Measurements from ENCODE around the gene PLCL1. TPM values are rescaled to one million over a fixed set of nuclear protein-coding genes. Genes with fewer than 3 reads are reported as not detected.

PLCL1 gene
- total and polyA plus RNA-seq, 10 of the 15 experiments (the other 5 are each of a cell fraction or from before 2014, with no cell fraction given), result 0.03 to 1.5 (median 0.22) TPM

DNA sequence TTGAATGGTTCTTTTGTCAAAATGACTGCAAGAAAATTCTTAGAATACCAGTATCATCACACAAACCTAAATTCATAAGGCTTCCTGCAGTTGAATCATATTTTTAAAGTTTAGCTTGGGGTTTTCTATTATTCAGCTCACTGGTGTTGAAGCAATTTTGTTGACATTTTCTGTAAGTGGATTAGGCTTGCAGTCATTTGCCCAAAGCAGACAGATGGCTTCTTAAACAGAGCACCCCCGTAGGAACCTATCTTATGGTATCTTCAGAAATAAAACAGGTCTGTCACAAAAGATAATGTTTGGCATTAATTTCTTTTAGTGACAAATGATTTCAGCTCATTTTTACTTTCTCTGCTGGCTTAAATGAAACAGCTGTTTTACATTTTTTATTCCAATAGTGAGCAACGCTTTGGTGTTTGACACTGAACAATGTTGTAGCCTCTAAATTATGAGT, 331.1 kb downstream of the PLCL1 start:
- H2AFZ ChIP-seq (ENCODE audit: control insufficient read depth, low read depth, low read length), result no peak overlapping the region
- H3K4me1 ChIP-seq (ENCODE audit: control insufficient read depth, insufficient read depth, low read length), result no peaks in the 10 kb centered on the region
- no peak overlapping the region for H3K4me2 ChIP-seq (ENCODE audit: control insufficient read depth, insufficient read depth)
- FAIRE-seq, result no peak
- BruUV-seq (replicated peaks), result no TSS peak
- no peaks in the 10 kb centered on the region for H3K36me3 ChIP-seq (ENCODE audit: control insufficient read depth in 2 of 2, insufficient read depth in 2 of 2, low read length in 1 of 2)
- no peaks in the 10 kb centered on the region; a peak in 1 of 4 replicates for H3K27me3 ChIP-seq (replicated peaks in 1 of 2; ENCODE audit: control insufficient read depth in 2 of 2, insufficient read depth in 2 of 2, low read length in 1 of 2)
- no peak for DNase-seq (ENCODE audit: low read depth, low spot score)
- ChIA-PET RAD21 (ENCODE audit: unreplicated experiment) (no interaction called here), CTCF (interaction anchor here (1.3 kb wide), 1 partner anchor 9 kb away, joined by 6 read pairs; no protein-coding TSS in a partner anchor), POLR2A (interaction anchor here (0.5 kb wide), 1 partner anchor 1290 kb away, joined by 3 read pairs; no protein-coding TSS in a partner anchor), SMC1A (ENCODE audit: uncharacterized antibody, unreplicated experiment) (interaction anchor here (1.0 to 2.2 kb wide), 5 partner anchors 10 to 330 kb away, joined by 3 to 5 read pairs (median 4); no protein-coding TSS in a partner anchor)
- WGBS (ENCODE audit: insufficient coverage, insufficient replicate concordance, low lambda C conversion rate, missing lambda C conversion rate), result 8% methylated on average over 2 of the region's 2 CpGs
- in situ Hi-C loops (cut with MboI) (no loop called here), intact Hi-C loops (cut with micrococcal nuclease; ENCODE audit: unreplicated experiment) (no loop called here)
- H3K4me3 ChIP-seq, result no peak overlapping the region
- no peak overlapping the region for H3K27ac ChIP-seq (ENCODE audit: control insufficient read depth, insufficient read depth)
- H3K9ac ChIP-seq (ENCODE audit: control insufficient read depth, insufficient read depth, low read length), result no peak overlapping the region
- H3K79me2 ChIP-seq (ENCODE audit: control insufficient read depth, insufficient read depth, low read length), result no peaks in the 10 kb centered on the region
- ATAC-seq, result no peak
- no peaks in the 10 kb centered on the region for H4K20me1 ChIP-seq (ENCODE audit: control insufficient read depth, insufficient read depth)
- TF ChIP-seq, protein P1, sequence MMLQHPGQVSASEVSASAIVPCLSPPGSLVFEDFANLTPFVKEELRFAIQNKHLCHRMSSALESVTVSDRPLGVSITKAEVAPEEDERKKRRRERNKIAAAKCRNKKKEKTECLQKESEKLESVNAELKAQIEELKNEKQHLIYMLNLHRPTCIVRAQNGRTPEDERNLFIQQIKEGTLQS (IDR thresholded peaks at IDR 0.05; ENCODE audit: borderline replicate concordance, extremely low read depth, low read depth, low read length), result no peak
- TF ChIP-seq JUND (IDR thresholded peaks at IDR 0.05; ENCODE audit: low read depth, low read length), result no peak
- TF ChIP-seq TARDBP (IDR thresholded peaks at IDR 0.05; ENCODE audit: borderline replicate concordance), result no peak
- TF ChIP-seq, protein P2, sequence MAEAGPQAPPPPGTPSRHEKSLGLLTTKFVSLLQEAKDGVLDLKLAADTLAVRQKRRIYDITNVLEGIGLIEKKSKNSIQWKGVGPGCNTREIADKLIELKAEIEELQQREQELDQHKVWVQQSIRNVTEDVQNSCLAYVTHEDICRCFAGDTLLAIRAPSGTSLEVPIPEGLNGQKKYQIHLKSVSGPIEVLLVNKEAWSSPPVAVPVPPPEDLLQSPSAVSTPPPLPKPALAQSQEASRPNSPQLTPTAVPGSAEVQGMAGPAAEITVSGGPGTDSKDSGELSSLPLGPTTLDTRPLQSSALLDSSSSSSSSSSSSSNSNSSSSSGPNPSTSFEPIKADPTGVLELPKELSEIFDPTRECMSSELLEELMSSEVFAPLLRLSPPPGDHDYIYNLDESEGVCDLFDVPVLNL (IDR thresholded peaks at IDR 0.05; ENCODE audit: low read depth, low read length), result no peak
- no peak for TF ChIP-seq ZNF217 (IDR thresholded peaks at IDR 0.05)
- no peak for TF ChIP-seq STAT3 (IDR thresholded peaks at IDR 0.05; ENCODE audit: low read depth, low read length)
- no peak for TF ChIP-seq BHLHE40 (IDR thresholded peaks at IDR 0.05; ENCODE audit: borderline replicate concordance in 1 of 2, low read depth in 2 of 2, low read length in 1 of 2)
- TF ChIP-seq, protein P3, sequence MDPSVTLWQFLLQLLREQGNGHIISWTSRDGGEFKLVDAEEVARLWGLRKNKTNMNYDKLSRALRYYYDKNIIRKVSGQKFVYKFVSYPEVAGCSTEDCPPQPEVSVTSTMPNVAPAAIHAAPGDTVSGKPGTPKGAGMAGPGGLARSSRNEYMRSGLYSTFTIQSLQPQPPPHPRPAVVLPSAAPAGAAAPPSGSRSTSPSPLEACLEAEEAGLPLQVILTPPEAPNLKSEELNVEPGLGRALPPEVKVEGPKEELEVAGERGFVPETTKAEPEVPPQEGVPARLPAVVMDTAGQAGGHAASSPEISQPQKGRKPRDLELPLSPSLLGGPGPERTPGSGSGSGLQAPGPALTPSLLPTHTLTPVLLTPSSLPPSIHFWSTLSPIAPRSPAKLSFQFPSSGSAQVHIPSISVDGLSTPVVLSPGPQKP (IDR thresholded peaks at IDR 0.05; ENCODE audit: low read depth, low read length), result no peak
- TF ChIP-seq RUNX3 (IDR thresholded peaks at IDR 0.05; ENCODE audit: low read length), result no peak
- no peaks in the 10 kb centered on the region; the same call in 2 of the 3 replicates for H3K9me3 ChIP-seq (replicated peaks; ENCODE audit: control insufficient read depth, insufficient read depth, low read length)
